ENCODE data around the gene MYOZ1.

GRCh38 chr10:73627300-73627699, 14.0 kb downstream of the MYOZ1 start:
- TF ChIP-seq ZFP3 (CRISPR knock-in tag; IDR thresholded peaks at IDR 0.05) (no peak), TOX (CRISPR knock-in tag; IDR thresholded peaks at IDR 0.05; ENCODE audit: borderline replicate concordance) (no peak)
